ENCODE results near the gene SORBS1.
"Not testable (repeated sequence)": the region's sequence is repeated elsewhere in the genome, so short reads cannot be mapped to it uniquely, and the experiment has no call there.

SORBS1 gene

GRCh38 chr10:95482501-95483233, 78.5 kb downstream of the SORBS1 start:
- DNase-seq (ENCODE audit: low read depth), result no peak

GRCh38 chr10:95480901-95481491, 80.2 kb downstream of the SORBS1 start:
- DNase-seq (ENCODE audit: low read depth), result no peak

DNA sequence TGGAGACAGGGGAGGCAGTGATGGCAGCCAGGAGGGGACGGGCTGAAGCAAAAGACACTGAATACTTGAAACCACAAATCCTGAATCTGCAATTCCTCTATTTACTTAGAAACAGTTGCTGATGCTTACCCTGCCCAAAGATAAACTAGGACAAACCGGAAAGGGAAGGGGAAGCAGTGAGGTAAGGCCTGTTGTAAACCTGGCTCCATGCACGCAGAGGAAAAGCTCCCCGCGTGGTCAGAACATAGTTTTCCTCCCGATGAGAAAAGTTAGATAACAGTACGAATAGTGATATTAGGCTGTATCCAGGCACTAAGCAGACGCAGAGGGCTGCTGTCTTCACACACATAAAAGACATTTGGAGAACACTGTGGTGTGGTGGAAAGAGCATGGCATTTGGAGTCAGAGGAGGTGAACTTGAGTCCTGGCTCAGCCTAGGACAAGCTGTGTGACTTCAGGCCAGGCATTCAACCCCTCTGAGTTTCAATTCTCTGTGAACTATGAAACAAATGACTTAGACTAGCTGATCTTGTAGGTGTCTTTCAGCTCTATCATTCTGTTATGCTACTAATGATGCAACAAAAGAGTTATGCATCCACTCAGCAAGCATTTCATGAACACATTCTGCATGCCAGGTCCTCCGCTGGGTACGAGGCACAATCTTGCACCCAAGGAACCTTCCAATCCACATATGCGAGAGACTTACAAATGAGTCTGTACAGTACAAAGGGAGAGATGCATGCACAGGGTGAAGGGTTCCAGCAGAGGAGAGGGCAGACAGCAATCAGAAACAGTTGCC, 80.9 kb downstream of the SORBS1 start:
- DNase-seq (ENCODE audit: low read depth), result no peak

GRCh38 chr10:95478935-95479334, 82.2 kb downstream of the SORBS1 start:
- DNase-seq (ENCODE audit: low read depth), result no peak

- no peak for DNase-seq (ENCODE audit: low read depth)
Measured at GRCh38 chr10:95478185-95478584, 83.0 kb downstream of the SORBS1 start.

- DNase-seq (ENCODE audit: low read depth), result no peak
Measured at GRCh38 chr10:95477175-95477520, 84.0 kb downstream of the SORBS1 start.

DNA sequence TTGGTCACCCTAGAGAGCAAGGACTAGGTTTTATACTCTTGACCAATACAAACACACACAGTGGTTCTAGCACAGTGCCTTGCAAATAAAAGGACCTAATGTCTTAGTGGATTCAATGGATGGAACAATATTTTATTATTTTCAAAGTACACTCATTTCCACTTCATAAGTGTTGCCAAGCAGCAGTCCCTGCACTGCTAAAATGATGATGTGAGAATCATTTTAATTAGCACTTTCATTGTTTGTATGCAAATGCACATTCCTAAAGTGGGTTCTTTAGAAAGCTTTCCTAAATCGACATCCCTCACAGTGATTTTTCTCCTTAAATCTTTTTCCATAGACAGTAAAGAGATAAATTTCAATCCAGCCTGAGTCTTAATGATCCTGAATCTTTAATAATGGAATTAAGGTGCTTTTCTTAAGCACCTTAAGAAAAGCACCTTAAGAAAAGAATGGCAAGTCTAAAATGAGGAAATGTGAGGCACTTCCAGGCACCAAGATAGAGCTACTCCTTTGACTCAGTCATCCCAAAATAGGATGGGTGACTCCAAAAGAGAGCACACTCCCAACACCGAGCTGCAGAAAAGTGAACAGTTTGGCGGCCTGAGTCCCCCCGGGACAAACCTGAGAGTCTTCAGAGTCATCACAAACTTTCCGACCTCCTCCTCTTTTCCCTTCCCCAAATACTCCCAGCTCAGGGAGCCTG, 84.5 kb downstream of the SORBS1 start:
- DNase-seq (ENCODE audit: low read depth), result no peak

GRCh38 chr10:95475827-95476468, 85.2 kb downstream of the SORBS1 start:
- no peak for DNase-seq (ENCODE audit: low read depth)

DNA sequence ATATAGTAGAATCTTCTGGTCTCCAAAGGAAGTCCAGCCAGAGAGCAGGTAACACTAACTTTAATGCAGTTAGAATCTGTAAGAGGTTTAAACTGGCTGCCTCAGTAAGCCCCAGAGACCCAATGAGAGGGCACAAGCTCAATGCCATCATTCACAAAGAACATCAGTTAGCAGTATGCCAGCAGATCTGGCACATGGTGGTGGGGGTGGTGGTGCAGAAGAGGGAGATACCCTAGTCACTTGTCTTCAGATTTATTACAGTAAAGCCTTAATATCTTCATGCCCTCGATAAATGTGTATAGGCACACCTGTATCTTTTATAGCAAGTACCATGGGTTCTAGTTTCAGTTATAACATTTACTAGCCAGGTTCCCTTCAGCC, 86.2 kb downstream of the SORBS1 start:
- DNase-seq (ENCODE audit: low read depth), result no peak

GRCh38 chr10:95474228-95475002, 86.8 kb downstream of the SORBS1 start:
- DNase-seq (ENCODE audit: low read depth), result no peak

DNA sequence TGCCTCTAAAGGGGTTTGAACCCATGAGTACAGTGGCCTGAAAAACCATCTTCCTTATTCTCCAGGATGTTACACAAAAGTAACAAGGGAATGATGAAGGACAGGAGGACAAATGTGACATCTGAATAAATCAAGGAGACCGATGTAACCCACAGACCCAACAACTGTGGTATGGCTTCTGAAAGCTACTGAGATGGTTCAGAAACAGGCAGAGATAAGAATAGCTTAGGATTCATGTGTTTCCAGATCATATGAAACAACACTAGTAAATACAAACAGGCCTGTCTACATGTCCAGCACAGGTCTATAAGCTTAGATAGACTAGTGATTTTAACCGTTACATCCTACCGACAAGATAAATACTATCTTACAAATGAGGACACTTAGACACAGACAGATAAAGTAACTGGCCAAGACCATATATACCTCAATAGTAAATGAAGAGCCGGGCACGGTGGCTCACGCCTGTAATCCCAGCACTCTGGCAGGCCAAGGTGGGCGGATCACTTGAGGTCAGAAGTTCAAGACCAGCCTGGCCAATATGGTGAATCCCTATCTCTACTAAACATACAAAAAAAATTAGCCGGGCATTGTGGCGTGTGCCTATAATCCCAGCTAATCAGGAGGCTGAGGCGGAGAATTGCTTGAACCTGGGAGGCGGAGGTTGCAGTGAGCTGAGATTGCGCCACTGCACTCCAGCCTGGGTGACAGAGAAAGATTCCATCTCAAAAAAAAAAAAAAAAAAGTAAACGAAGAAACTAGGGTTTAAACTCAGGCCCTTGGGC, 88.7 kb downstream of the SORBS1 start:
- DNase-seq (ENCODE audit: low read depth), result no peak

DNA sequence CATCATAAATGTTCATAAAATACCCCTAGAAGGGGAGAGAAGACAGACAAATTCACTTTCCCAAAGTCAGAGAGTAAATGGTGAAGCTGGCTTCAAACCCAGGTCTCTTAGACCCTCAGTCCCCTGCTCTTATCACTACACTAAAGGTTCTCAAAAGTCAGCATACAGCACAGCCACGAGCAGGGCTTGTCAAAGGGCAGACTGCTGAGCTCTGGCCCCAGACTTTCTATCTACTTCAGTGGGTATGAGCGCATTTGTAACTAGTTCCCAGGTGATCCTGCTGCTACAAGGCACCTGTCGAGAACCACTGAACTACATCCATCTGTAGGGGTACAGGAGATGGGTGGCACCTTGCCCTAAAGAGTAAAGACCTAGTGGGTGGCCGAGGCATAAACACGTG, 91.5 kb downstream of the SORBS1 start:
- DNase-seq (ENCODE audit: low read depth), result no peak

DNA sequence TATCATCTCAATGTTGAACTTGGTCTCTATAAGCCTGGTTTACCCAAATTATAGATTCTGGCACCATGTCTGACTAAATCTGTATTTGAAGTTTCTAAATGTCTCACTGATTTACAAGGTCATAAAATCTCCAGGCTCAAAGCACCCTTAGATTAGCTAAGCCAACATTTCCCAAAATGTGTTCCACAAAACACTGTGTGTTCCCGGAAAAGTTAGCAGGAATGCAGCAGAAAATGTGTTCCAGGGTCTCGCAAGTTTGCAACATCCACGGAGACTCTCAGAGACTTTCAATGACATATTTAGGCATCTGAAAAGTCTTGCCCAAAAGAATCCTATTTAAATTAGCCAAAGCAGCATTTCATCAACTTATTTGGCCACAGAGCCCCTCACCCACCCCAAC, 91.9 kb downstream of the SORBS1 start:
- no peak for DNase-seq (ENCODE audit: low read depth)

GRCh38 chr10:95467642-95468041, 93.5 kb downstream of the SORBS1 start:
- DNase-seq (ENCODE audit: low read depth), result not testable (repeated sequence)

GRCh38 chr10:95467162-95467599, 94.0 kb downstream of the SORBS1 start:
- no peak for DNase-seq (ENCODE audit: low read depth)

DNA sequence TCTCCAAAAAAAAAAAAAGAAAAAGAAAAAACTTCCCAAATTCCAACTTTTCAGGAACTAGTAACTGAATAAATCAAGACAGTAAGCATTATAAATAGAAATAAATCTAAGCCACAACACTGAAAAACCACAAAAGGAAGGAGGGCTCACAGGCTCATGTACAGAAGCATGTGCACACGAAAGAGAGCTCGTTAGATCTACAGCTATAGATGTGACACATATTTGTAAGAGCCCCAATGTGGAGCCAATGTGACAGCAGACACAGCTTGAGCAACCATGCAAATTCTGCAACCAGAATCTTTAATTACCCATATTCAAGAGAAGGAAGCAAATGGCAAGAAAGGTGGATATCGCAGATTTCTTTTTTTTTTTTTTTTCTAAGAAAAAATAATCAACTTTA, 94.7 kb downstream of the SORBS1 start:
- DNase-seq (ENCODE audit: low read depth), result no peak

GRCh38 chr10:95464280-95464679, 96.9 kb downstream of the SORBS1 start:
- no peak for DNase-seq (ENCODE audit: low read depth)

DNA sequence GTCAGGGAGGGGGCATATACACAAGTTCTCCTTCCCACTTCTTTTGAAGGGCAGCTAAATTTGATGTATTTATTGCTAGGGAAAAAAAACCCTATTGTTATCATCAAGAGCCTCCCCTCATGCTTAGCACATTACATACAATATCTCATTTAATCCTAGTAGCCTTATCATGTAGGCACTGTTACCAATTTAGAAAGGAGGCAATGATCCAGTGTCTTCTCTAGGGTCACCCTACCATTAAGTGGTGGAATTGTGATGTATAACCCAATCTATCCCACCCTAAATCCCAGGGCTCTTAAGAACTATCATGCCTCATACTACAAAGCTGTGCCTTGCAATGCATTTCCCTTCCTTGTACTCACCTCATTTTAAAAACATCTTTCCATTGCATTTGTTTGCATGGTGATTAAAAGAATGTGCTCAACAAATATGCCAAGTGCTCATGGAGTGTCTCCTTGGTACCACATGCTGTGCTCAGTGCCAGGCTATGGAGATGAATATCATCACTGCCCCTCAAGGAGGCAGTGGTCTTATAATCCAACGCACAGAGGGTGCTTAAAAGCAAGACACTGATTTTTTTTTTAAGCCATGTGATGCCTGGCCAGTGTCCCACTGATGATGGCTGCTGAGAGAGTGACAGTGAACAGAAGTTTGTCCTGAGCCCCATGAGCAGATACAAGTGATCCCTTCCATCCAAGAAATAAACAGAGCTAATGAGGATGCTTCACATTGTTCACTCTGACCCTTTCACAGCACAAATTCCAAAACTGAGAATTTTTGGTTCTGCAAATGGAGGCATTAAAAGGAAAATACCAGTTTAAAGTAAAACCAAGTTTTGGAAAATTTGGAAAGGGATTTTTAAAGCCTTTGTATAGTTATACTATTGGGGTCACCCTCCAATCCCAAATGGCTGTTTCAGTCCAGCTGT, 98.2 kb downstream of the SORBS1 start:
- DNase-seq (ENCODE audit: low read depth), result no peak

- DNase-seq (ENCODE audit: low read depth), result no peak
Measured at GRCh38 chr10:95461611-95462010, 99.6 kb downstream of the SORBS1 start.
